LHCN-M2 (cell line): ENCODE results near the gene GAS2. TPM values are rescaled to one million over a fixed set of nuclear protein-coding genes. Genes with fewer than 3 reads are reported as not detected.

ENCODE experiments used
- DNase-seq: peaks from one replicate; pipeline ENCODE4 v3.0.0-alpha.2; 2012; ENCODE audit warnings: low read depth
- total RNA-seq: library from RNA; depleted of rRNA; stranded (reverse); fragments of >200 nt; gene quantifications from 2 replicates; pipeline ENCODE4 v1.2.3, GENCODE V29; 2014

GAS2 gene
- total RNA-seq, 1 experiment from 2014 or later: 0.40 TPM

DNA sequence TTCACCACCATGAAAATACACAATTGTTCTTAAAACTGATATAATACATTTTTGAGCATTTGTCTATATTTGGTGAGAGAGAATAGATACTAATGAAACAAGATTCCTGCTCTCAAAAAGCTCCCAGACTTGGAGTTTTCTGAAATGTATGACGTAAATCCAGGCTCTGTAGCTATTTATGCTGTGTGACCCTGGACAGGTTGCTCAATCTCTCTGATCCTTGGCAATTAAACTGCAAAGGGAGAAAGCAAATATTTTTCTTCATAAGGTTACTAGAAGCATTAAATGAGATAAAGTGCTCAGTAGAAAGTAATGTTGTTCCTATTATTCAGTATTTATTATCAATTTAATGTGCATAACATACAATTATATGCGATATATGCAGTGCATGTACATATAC is 120.6 kb downstream of the GAS2 start:
- no peak for DNase-seq

DNA sequence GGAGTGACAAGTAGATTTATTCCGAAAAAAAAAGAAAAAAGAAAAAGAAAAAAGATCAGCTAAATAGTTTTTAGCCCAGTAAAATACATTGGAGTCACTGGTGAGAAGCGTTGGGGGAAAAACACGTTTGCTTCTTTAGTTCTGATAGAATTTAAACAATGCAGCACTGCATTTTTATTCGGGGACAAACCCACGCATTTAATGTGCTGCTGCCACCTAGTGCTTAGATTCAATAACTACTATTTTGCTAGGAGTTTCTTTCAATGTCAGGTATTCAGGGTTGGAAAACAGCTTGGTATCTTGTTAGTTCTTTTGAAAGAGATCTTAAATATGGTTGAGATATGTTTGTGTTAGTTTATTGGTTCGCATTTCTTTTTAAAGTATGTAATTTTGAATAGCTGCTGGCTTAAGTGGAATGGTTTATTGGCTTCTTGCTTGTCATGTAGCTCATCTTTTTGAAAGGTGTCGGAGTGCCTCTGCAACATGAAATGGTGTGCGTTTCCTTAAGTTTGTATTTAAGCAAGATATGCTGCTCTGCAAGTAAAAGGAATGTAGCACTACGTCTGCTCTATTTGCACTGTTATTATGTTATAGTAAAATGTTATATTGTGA is 121.2 kb downstream of the GAS2 start:
- DNase-seq: peak; percentile 27

DNA sequence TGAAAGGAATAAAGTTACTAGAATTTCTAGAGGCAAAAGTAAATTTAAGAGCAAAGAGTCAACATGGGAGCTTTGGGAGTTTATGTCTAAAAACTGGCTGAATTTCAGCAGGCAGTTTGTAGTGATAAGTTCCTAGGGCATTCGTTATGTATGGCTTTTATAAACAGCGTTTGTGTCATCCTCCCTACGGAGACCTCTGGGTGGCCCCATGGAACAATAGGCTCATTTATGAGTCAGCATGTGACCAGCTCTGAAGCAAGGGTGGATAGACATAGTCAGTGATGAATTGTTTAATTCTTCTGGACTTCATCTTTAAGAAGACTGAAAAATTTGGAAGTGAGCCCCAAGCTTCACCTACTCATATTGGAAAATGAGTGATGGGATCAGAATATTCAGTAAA is 126.1 kb downstream of the GAS2 start:
- peak; percentile 51 for DNase-seq

DNA sequence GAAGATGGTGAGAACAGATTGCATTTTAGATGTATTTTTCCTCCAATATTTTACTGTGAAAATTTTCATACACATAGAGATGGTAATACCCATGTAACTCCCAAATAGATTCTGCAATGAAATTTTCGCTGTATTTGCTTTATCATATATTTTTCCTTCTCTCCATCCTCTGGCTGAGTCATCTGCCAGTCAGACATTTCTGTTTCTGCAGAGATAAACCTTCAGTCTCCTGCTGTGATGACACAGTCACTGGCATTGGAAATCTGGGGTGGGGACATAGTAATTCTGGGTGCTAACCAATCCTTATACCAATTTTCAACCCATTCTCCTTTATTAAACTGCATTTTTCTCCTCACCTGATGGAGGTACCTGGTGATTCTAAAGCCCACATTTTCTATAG is 129.5 kb downstream of the GAS2 start:
- peak; percentile 5 for DNase-seq

DNA sequence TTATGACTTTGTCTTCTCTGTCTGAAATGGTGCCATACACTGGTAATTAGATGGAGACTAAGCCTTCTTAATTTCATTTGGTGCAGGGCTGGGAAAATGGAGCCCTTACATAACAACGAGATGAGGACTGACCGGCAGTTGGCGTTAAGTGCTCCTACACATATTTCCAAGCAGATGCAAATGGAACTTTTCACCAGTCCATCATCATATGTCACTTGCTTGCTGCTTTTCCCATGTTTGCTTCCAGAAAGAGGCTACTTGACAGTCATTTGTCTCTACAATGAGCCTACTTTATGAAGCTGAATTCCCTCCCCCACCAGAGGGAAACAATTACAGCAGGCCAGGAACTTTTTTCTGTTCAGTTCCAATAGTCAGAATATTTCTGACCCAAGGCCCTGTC is 130.6 kb downstream of the GAS2 start:
- DNase-seq: no peak

DNA sequence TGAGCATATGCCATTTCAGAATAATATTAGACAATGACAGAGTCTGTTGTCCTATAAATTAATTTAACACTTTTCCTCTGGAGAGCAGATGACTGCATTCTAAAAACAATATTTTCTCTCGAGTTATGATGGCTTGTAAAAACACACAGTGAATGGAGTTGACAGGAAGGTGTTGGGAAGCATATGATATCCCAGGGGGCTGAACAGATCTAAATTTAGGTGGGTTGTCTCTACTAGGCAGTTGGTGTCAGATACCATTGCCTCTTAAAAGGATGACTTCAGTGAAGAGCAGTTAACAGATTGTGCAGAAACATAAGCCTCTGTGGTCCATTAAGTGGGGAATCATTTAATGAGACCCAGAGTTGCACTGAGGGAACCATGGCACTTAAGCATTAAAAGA is 132.5 kb downstream of the GAS2 start:
- no peak for DNase-seq

DNA sequence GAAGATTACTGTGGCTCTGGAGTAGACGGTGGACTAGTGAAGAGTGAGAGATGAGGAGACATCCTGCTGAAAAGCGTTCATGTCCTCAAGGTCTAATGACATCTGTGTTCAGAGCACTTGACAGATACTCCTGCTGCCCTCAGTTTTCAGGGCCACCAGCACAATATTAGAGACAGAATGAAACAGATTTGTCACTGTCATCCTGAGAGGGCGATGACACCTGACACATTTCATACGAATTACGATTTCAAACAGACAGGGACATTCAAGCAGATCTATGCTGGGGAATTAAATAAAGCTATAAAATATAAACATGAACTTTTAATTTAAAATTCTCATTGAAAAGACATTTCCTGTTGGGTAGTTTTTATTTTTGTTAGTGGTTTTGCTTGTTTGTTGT is 134.1 kb downstream of the GAS2 start:
- no peak for DNase-seq

DNA sequence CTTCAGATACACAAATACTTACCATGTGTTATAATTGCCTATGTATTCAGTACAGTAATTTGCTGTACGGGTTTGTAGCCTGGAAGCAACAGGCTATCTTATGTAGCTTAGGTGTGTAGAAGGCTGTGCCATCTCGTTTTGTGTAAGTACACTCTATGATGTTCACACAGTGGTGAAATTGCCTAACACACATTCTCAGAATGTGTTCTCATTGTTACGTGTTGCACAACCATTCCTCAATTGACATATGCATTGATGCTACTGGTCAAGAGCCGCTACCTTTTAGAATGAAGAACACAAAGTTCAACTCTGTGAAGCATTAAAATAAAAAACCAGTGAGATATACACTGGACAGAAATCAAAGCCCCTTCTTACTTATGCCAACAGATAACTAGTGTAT is 136.4 kb downstream of the GAS2 start:
- DNase-seq: no peak

DNA sequence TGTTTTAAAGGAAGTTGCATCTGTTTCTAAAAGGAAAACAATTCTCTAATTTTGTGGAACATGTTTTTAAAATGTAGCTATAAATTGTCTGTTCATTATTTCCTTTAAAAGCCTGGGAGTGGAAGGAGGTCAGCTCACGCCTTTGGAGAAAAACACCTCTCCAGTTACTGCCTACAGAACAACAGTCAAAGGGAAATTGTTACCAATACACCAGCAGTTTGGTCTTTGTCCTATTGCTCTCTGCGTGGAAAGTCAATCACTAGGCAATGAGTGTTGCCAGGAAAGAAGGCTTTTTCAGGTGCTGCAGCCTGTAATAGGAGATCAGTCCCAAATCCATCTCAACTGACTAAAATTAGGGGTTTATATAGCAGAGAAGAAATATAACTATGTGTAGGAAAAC is 141.0 kb downstream of the GAS2 start:
- no peak for DNase-seq

DNA sequence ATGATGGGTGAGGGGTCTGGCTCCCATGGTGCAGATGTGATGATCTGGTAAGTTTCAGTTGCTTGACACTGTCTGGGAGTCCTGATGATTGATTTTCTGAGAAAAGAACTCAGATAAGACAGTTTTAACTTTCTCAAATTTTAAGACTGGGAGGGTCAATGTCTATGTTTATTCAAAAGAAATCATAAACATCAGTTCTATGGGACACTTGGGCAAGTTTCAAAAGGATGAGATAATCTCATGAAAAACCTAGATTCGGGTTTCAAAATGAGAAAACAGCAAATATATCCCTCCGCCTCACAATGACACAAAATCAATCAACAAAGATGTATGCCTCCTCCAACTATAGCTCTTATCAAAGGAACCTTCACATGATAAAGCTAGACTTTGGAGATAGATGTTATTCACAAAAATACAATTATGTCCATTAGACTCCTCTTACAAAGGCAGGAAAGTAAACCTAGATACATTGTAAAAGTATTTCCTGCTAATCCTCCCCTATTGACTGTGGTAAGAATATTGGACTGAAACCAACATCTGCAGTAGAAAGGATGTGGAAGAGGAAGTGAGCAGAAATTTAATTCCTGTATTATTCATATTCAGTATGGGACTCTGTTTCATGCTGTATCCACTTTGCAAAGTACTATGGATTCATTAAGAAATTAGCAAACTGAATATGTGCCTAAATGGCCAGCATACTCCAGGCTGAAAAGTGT is 141.6 kb downstream of the GAS2 start:
- no peak for DNase-seq

DNA sequence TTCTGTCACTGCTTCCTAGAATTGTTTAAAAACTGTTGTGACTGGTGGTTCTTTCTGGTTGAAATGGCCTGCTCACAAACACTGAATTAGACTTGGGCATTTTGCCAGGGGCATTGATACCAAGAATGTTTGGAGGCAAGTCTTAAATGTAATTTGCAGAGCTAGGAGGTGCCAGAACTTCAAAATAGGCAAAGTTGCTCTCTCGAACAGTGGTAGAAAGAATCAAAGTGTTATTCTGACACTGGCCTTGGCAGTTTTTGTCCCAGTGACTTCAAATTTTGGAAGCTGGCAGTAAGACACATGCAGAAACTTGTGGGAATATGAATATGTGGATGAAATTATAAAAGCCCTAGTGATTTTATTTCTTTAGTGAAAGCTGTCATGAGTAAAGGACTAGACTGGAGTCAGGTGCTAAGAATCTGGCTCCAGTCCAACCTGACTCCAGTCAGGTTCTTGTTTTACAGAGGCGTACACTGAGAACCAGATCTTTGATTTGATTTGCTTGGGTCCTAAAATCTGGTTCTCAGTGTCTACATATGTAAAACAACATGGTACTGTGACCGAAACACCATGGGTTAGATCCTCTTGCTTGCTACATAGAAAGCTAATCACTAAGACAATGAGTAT is 142.3 kb downstream of the GAS2 start:
- no peak for DNase-seq

DNA sequence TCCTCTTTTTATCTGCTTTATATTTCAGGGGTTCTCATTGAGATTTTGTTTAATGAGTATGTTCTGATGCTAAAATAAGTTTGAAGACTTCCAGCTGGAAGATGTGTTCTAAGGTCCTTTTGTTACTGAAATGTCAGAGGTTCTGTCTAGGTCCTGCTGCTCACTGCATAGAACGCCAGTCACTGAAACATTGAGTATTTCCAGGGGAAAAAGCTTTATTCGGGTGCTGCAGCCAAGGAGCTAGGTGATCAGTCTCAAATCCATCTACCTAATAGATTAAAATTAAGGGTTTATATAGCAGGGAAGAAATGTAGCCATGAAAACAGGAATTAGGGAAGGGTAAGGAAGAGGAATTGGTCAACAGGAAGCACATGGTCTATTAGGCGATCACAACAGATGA is 143.5 kb downstream of the GAS2 start:
- no peak for DNase-seq

DNA sequence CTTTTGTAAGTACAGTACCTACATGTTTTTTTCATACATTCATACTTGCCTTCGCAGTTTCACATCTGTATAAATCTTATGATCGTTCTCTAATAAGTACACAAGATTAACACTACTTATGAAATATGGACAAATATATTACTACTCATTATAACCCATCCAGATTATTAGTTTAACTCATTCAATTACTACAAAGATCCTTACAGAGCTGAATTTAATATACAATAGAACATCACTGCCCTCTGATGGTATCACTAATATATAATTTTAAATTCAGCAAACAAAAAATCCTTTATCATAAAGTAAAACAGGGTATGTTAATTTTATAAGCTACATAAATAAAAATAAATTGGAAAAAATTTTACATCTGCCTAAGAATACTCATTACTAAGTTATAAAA is 155.8 kb downstream of the GAS2 start:
- no peak for DNase-seq

DNA sequence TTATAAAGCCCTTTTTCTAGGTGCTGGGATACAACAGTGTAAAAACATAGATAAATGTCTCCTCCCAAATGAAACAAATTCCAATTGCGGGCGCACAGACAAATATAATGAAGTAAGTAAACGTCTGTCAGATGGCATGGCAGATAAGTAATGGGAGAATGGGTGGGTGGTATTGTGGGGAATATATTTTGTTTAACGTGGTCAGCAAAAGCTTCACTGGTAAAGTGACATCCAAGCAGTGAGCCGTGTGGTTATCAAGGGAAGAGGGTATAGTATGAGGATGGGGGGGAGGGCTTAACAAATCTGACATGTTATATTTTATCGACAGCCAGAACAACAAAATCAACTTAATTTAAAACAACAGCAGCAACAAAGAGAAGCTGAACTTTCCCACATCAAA is 162.0 kb downstream of the GAS2 start:
- DNase-seq: no peak

DNA sequence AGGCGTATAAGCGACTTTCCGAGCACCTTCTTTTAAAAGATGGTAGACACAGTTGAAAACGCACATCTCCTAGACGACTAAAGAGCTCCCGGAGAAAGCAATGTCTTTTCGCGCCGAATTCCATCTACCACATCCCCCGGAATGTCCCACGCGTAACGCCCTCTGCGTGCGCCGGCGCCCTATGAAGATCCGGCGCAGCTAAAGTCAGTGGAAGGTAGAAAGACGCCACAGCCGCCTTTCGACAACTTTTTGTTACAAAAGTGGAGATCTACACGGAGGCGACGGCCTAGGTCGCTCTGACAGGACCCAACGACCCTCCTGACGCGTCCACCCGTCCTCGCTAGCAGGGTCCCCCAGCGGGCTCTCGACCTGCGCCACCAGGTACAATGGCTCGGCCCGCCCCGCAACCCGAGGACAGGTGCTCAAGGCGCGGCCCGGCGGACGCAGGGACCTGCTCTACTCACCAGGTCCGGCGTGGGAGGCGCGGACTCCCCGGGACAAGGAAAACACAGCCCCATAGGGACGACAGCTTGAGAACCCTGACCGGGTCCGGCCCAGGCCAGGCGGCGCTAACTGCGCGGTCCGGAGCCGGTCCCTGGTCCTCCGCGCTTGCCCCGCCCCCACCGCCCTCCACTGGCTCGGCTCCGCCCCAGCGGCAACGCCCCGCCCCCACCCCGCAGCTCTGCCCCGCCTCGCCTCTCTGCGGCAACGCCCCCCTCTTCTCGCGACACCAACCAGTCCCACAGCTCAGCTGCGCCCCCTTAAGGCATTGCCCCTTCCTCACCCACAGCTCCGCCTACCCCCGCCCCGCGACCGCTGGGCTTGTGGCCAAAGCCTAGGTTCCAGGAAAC is 163.0 kb downstream of the GAS2 start, which contains the start of gene SVIP:
SVIP (minus strand) TSS at position 571 of the 851 bp plus-strand sequence; CDS start at position 518, 53 bp downstream.
- DNase-seq: peak; percentile 87

DNA sequence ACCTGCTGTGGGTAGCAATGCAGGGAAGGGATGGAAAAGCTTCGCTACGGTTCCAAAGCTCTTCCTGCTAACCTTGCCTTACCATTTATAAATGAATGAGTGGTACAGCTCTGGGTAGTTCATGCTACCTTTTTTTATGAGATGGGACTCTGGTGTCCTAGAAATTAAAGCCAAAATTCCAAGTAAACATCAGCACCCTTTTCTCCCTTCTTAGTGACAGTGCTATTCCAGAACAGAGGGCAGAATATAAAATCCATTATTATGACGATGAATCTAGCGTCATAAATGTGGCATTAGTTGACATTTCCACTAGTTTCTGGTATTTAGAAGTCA is 163.6 kb downstream of the GAS2 start:
- DNase-seq: no peak

DNA sequence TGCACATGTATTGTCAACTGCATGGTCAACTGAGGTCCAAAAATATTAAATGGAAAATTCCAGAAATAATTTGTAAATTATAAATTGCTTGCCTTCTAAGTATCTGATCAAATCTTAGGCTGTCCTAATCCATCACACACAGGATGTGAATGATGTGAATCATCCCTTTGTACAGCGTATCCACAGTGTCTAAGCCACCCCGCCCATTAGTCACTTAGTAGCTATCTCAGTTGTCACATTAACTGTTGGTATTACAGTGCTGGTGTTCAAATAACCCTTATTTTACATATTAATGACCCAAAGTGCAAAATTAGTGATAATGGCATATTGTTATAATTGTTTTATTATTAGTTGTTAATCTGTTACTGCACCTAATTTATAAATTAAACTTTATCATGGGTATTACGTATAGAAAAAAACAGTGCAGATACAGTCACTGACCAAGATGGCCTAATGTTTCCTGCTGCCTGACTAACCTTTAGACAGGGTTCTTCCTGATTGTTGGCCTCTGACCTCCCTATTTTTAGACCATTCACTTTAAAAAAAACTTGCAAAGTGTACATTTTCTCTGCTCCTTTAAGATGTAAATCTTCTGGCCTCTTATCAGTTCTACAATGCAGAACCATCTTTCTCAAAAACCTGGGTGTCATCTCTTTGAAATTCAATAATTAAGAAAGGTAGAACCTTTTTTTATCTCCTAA is 166.1 kb downstream of the GAS2 start:
- DNase-seq: peak; percentile 43

DNA sequence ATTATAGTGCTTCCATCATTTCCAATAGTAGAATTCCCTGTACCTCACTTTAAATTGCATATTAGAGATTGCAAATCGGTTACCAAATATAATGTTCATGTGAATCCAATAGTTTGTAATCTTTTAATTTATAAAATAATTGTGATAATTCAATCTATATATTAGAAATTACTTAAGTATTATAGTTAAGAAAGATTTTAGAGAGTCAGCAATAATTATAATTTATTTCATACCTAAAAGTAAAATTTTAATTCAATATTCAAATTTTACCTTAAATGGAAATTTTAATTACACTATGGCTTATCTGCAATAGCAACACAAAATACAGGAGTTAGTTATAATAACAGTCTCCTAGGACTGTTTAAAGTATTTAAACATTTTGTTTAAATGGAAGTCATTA is 180.3 kb downstream of the GAS2 start:
- DNase-seq: no peak

DNA sequence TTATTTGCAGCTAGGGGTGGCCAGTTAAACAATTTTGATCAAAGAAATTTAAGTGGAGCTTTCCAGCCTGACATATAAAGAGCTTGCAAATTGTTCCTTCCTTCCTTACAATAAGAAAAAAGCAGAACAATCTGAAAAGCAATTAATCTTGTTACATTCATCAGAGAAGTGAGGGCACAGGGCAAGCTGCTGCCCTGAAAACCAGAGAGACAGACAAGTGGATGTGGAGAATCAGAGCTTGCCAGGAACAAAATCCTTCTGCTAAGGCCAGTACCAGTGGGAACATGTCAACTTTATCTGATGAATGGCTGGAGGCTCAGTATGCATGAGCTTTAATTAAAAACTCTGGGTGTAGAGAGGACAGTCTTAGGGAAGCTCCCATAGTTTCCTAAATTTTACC is 185.1 kb downstream of the GAS2 start:
- DNase-seq: no peak

DNA sequence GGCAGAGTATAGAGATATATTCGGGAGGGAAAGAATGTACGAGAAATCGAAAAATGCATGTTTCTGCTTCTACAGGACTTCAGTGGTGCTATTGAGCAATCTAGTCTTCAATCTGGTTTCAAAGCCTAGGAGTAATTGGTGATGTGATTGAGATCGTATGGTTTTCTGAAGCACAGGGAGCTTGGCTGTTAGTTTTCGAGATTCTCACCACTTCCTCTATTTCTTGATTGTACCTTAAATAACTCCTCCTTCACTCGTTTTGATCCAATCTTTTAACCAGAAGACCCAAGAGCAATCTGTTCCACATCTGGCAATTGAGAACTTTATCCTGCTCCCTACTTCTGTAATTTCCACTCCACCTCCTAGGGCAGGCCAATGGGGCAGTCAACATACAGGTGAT is 193.3 kb downstream of the GAS2 start:
- no peak for DNase-seq

DNA sequence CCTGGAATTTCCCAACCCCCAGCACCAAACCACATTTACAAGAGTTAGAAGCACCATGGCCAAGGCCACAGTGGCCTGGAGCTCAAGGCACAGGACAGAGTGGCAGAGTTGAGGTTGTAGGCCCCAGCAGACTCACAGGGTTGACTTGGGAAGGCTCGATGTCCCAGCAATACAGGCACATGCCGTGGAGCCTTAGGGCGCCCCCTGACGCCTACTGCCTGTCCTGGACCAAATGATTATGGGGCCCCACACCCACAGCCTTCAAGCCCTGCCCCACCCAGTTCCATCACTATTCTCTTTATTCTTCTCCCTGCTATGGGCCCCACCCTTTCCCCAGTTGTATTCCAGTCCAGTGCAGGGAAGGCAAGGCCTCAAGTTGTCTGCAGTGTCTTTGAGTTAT is 193.8 kb downstream of the GAS2 start, which contains the start of gene CCDC179:
CCDC179 (minus strand) TSS at position 234 of the 400 bp plus-strand sequence; CDS start at position 181, 53 bp downstream.
- DNase-seq: no peak
